Measurements from ENCODE around the gene HOXC10. TPM values are rescaled to one million over a fixed set of nuclear protein-coding genes. Genes with fewer than 3 reads are reported as not detected.

Gene HOXC10
- total and polyA plus RNA-seq, 3 donors from 2014 or later: 1.4 to 4.3 (median 2.6) TPM

GRCh38 chr12:53964315-53964713 is 20.6 kb upstream of the HOXC10 start:
- 16 to 20% methylated on average over 2 of the region's 2 CpGs for WGBS, 2 donors
- no peak for DNase-seq
- H3K9me3 ChIP-seq: no peaks in the 10 kb centered on the region
- H3K36me3 ChIP-seq (ENCODE audit: low read depth, missing control alignments): no peaks in the 10 kb centered on the region
- intact Hi-C loops (cut with DNase I; ENCODE audit: low total_unique reads): no loop called here
- TF ChIP-seq POLR2A (IDR thresholded peaks at IDR 0.05) (no peak), CTCF (IDR thresholded peaks at IDR 0.05) (no peak)
- peaks cover 3% of the 10 kb centered on the region for H3K27me3 ChIP-seq
- H3K27ac ChIP-seq: no peak overlapping the region
- peaks cover 2% of the 10 kb centered on the region for H3K4me1 ChIP-seq
- no peak overlapping the region for H3K4me3 ChIP-seq

- no peak for TF ChIP-seq POLR2A (IDR thresholded peaks at IDR 0.05)
- H3K27me3 ChIP-seq: peaks cover 3% of the 10 kb centered on the region
- no peak overlapping the region for H3K27ac ChIP-seq
- no peak for DNase-seq
- WGBS, 2 donors: 4% methylated on average over 18 of the region's 18 CpGs
- H3K4me3 ChIP-seq: peak overlapping the region in 1 of 2 donors; percentile 27
- H3K36me3 ChIP-seq (ENCODE audit: low read depth, missing control alignments): no peaks in the 10 kb centered on the region
- intact Hi-C loops (cut with DNase I; ENCODE audit: low total_unique reads): no loop called here
- no peaks in the 10 kb centered on the region for H3K9me3 ChIP-seq
- peaks cover 2% of the 10 kb centered on the region for H3K4me1 ChIP-seq
Measured at GRCh38 chr12:53965281-53966084, 19.5 kb upstream of the HOXC10 start.

GRCh38 chr12:53966085-53966384 is 18.9 kb upstream of the HOXC10 start:
- Histone ChIP-seq H3K4me3 (peak overlapping the region in 1 of 2 donors; percentile 27), H3K27ac (no peak overlapping the region), H3K36me3 (ENCODE audit: low read depth, missing control alignments) (no peaks in the 10 kb centered on the region), H3K4me1 (peaks cover 2% of the 10 kb centered on the region), H3K9me3 (no peaks in the 10 kb centered on the region), H3K27me3 (peaks cover 3% of the 10 kb centered on the region)
- intact Hi-C loops (cut with DNase I; ENCODE audit: low total_unique reads): no loop called here
- TF ChIP-seq CTCF (IDR thresholded peaks at IDR 0.05): no peak
- no peak for TF ChIP-seq POLR2A (IDR thresholded peaks at IDR 0.05)
- no peak for DNase-seq
- WGBS, 2 donors: 7 to 9% methylated on average over 15 of the region's 15 CpGs

GRCh38 chr12:53966385-53967133 is 18.4 kb upstream of the HOXC10 start:
- H3K27me3 ChIP-seq: peaks cover 3% of the 10 kb centered on the region
- intact Hi-C loops (cut with DNase I; ENCODE audit: low total_unique reads): no loop called here
- H3K27ac ChIP-seq: no peak overlapping the region

More at GRCh38 chr12:53966385-53967133, 18.4 kb upstream of the HOXC10 start:
- TF ChIP-seq POLR2A (IDR thresholded peaks at IDR 0.05): no peak
- TF ChIP-seq CTCF (IDR thresholded peaks at IDR 0.05): no peak
- no peaks in the 10 kb centered on the region for H3K9me3 ChIP-seq
- 18 to 23% methylated on average over 36 of the region's 36 CpGs for WGBS, 2 donors
- H3K4me3 ChIP-seq: peak overlapping the region in 1 of 2 donors; percentile 27
- H3K36me3 ChIP-seq (ENCODE audit: low read depth, missing control alignments): no peaks in the 10 kb centered on the region
- no peak for DNase-seq
- peaks cover 2% of the 10 kb centered on the region for H3K4me1 ChIP-seq
